Dermis lymphatic vessel endothelial cell (primary cell): ENCODE measurements around the gene SATB2. TPM values are rescaled to one million over a fixed set of nuclear protein-coding genes. Genes with fewer than 3 reads are reported as not detected.

Source experiments
- total RNA-seq: library from RNA; depleted of rRNA; stranded (reverse); fragments of >200 nt; gene quantifications from 2 replicates; pipeline ENCODE4 v1.2.1, GENCODE V29; 2014

The SATB2 gene
- total RNA-seq: 0.69 and 1.4 TPM in 2 replicates

GRCh38 chr2:199457147-199458008 is at the start of gene SATB2:
TSS of gene SATB2 (minus strand) at chr2:199457939. CDS start at chr2:199456037, 1,902 bp downstream.

